ENCODE measurements around the gene TEX11.
"Not testable (repeated sequence)": the region's sequence is repeated elsewhere in the genome, so short reads cannot be mapped to it uniquely, and the experiment has no call there.

TEX11 gene

DNA sequence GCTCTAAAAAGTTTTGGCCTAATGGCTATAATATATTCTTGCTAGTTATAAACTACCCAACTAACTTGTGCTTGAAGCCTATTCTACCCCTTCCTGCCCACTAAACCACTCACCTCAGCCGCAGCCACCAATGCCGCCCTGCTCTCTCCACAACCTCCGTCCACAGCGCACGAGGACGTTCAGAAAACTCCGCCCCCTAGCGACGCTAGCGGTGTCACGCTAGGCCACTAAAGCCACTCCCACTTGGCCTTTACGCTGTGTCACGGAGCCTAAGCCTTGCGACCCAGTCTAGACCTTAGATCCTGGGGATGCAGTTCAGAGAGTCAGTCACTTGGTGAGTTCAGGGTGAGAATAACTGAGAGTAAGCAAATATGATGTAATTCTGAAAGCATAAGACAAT, at the start of gene TEX11:
Gene TEX11 (minus strand): TSS at position 171 of the 400 bp plus-strand sequence. CDS start 922 bp downstream, outside the sequence.
- Histone ChIP-seq H3K4me1 (no peaks in the 10 kb centered on the region), H3K9me3 (no peaks in the 10 kb centered on the region), H3K36me3 (replicated peaks) (no peaks in the 10 kb centered on the region), H3K4me3 (no peak within 1 kb of the TSS), H3K27me3 (ENCODE audit: low read depth) (no peaks in the 10 kb centered on the region)
- in situ Hi-C loops (cut with MboI; ENCODE audit: low sequenced_read_pairs): no loop called here
- no peak for DNase-seq (ENCODE audit: low spot score in 2 of 2)

DNA sequence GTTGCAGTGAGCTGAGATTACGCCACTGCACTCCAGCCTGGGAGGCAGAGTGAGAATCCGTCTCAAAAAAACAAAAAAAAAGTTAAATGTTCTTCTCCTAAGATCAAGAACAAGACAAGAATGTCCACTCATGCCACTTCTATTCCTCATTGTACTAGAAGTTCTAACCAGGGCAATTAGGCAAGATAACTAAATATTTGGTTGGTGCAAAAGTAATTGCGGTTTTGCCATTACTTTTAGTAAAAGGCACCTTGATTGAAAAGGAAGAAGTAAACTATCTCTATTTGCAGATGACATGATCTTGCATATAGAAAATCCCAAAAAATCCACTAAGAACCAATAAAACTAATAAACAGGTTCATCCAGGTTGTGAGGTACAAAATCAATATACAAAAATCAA, 46.4 kb upstream of the TEX11 start:
- DNase-seq (ENCODE audit: low spot score in 2 of 2): no peak
- no peaks in the 10 kb centered on the region for H3K36me3 ChIP-seq (replicated peaks)
- in situ Hi-C loops (cut with MboI; ENCODE audit: low sequenced_read_pairs): loop anchor here (10.0 kb wide), 1 partner anchor 190 kb away; no protein-coding TSS in a partner anchor
- H3K27me3 ChIP-seq (ENCODE audit: low read depth): no peaks in the 10 kb centered on the region
- H3K9me3 ChIP-seq: no peaks in the 10 kb centered on the region
- H3K4me1 ChIP-seq: peaks cover 9% of the 10 kb centered on the region
- H3K4me3 ChIP-seq: no peak overlapping the region

DNA sequence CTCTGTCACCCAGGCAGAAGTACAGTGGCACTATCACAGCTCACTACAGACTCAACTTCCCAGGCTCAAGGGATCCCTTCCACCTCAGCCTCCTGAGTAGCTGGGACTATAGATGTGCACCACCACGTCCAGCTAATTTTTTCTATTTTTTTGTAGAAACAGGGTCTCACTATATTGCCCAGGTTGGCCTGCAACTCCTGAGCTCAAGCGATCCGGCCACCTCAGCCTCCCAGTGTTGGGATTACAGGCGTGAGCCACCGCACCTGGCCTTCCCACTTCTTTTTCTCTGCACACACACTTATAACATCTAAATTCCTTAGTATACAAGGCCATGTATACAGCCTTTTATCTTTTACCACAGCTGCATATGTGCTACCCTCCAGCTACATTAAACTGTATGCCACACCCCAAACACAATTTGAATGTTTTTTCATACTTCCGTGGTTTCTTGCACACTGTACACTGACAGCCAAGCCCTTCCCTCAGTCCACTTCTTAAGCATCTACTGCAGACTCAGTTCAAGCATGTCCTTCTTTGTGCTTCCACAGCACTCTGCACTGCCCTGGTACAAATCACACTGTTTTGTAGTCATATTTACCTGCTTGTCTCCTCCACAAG, 15.9 kb upstream of the TEX11 start:
- Histone ChIP-seq H3K27me3 (ENCODE audit: low read depth) (no peaks in the 10 kb centered on the region), H3K4me1 (peaks cover 26% of the 10 kb centered on the region), H3K4me3 (no peak overlapping the region), H3K9me3 (no peaks in the 10 kb centered on the region), H3K36me3 (replicated peaks) (peaks cover 29% of the 10 kb centered on the region)
- in situ Hi-C loops (cut with MboI; ENCODE audit: low sequenced_read_pairs): no loop called here
- DNase-seq (ENCODE audit: low spot score in 2 of 2): no peak

DNA sequence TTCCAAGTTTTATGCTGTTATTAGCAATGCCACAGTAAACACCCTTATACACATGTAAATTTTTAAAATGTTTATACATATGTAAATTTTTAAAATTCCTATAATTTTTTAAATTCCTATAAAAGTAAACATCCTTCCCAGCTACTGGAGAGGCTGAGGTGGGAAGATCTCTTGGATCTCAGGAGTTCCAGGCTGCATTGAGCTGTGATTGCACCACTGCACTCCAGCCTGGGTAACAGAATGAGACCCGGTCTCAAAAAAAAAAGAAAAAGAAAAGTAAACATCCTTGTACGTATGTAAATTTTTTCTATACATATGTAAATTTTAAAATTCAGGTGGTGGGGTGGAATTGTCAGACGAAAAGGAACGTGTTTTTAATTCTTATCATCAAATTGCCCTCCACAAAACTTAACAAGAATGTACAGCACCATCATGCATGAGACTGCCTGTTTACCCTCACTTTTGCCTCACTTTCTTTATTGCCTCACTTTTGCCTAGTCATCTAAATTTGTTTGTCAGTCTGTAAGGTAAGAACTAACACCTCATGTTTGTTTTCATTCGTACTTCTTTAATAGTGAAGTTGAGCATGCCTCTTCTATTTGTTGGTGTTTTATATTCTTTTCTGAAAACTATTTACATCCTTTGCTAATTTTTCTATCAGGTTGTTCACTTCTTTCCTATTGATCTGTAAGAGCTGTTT, 14.4 kb upstream of the TEX11 start:
- in situ Hi-C loops (cut with MboI; ENCODE audit: low sequenced_read_pairs): no loop called here
- peak; percentile 62 to 83 for DNase-seq (ENCODE audit: low spot score in 2 of 2)

DNA sequence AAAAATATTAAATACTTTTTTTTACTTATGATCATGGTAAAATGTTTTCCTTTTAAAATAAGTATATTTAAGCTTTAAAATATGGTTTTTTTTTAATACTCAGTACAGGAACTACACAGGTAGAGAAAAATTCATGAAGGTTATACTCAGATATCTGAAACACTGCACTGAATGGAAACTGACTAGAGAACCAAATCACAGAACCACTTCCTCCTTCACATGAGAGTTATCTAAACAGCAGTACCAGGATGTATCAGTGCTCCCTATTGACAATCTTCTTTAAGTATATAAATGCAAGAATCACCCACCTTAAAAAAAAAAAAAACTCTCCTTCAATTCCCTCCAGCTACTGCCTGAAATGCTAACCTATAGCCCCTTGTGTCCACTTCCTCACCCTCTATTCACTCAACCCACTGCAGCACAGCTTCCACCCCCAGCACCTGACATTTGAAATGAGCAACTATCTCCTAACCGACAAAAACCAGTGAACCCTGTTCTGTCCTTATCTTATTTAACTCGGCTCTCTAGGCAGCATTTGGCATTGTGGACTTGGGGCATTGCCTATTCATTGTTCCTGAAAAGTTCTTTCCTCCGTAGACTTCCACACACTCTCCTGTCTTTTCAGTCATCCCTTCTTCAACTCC, 13.3 kb upstream of the TEX11 start:
- peak in 1 of 2 experiments; percentile 30 for DNase-seq (ENCODE audit: low spot score in 2 of 2)
- no peak overlapping the region for H3K4me3 ChIP-seq
- H3K27me3 ChIP-seq (ENCODE audit: low read depth): no peaks in the 10 kb centered on the region
- H3K36me3 ChIP-seq (replicated peaks): peaks cover 12% of the 10 kb centered on the region
- no peaks in the 10 kb centered on the region for H3K9me3 ChIP-seq
- peaks cover 26% of the 10 kb centered on the region for H3K4me1 ChIP-seq
- in situ Hi-C loops (cut with MboI; ENCODE audit: low sequenced_read_pairs): no loop called here

More for the DNA sequence above, 14.4 kb upstream of the TEX11 start:
- H3K27me3 ChIP-seq (ENCODE audit: low read depth): no peaks in the 10 kb centered on the region
- peaks cover 22% of the 10 kb centered on the region for H3K36me3 ChIP-seq (replicated peaks)
- peaks cover 26% of the 10 kb centered on the region for H3K4me1 ChIP-seq
- H3K9me3 ChIP-seq: no peaks in the 10 kb centered on the region
- no peak overlapping the region for H3K4me3 ChIP-seq

DNA sequence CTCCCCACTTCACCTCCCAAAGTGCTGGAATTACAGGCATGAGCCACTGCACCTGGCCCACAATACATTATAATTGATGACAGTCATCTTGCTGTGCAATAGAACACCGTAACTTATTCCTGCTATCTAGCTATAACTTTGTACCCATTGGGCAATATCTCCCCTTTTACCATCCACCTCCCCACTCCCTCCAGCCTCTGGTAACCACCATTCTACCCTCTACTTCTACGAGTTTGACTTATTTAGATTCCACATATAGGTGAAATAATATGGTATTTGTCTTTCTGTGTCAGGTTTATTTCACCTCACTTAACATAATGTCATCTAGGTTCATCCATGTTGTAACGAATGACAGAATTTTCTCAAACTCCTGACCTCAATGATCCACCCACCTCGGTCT, 8.2 kb upstream of the TEX11 start:
- Histone ChIP-seq H3K4me3 (no peak overlapping the region), H3K4me1 (peaks cover 7% of the 10 kb centered on the region), H3K9me3 (no peaks in the 10 kb centered on the region), H3K27me3 (ENCODE audit: low read depth) (no peaks in the 10 kb centered on the region), H3K36me3 (replicated peaks) (no peaks in the 10 kb centered on the region)
- in situ Hi-C loops (cut with MboI; ENCODE audit: low sequenced_read_pairs): no loop called here
- no peak for DNase-seq (ENCODE audit: low spot score in 2 of 2)

DNA sequence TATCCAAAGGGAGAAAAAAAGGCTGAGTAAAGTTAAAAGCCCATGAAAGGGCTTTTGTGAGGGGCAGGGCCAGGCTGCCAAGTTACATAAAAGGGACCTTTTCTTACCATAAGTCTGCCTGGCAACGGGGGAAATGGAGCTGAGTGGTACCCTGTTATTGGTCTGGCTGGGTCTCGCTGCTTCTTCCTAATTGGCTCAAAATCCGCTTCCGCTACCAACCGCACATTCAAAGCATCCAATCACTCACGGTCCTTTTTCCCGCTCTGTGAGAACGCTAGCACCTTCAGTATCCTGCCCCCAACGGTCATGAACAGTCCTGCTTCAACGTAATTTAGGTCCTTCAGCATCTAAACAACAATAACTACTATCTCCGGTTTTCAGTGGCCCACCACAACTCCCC, 611 bp downstream of the TEX11 start:
- in situ Hi-C loops (cut with MboI; ENCODE audit: low sequenced_read_pairs): no loop called here
- H3K4me1 ChIP-seq: no peaks in the 10 kb centered on the region
- H3K9me3 ChIP-seq: no peaks in the 10 kb centered on the region
- H3K4me3 ChIP-seq: no peak overlapping the region
- DNase-seq (ENCODE audit: low spot score in 2 of 2): no peak
- H3K27me3 ChIP-seq (ENCODE audit: low read depth): no peaks in the 10 kb centered on the region
- H3K36me3 ChIP-seq (replicated peaks): no peaks in the 10 kb centered on the region

DNA sequence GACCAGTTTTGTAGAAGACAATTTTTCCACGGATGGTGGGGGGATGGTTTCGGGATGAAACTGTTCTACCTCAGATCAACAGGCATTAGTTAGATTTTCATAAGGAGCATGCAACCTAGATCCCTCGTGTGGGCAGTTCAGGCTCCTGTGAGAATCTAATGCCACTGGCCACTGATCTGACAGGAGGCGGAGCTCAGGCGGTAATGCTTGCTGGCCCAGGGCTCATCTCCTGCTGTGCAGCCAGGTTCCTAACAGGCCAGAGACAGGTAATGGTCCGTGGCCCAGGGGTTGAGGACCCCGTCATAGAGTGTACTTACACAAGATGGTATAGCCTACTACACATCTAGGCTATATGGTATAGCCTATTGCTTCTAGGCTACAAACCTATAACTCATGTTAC, 7.0 kb downstream of the TEX11 start:
- in situ Hi-C loops (cut with MboI; ENCODE audit: low sequenced_read_pairs): no loop called here
- Histone ChIP-seq H3K27me3 (ENCODE audit: low read depth) (no peaks in the 10 kb centered on the region), H3K36me3 (replicated peaks) (no peaks in the 10 kb centered on the region), H3K4me3 (no peak overlapping the region), H3K9me3 (no peaks in the 10 kb centered on the region), H3K4me1 (no peaks in the 10 kb centered on the region)
- DNase-seq (ENCODE audit: low spot score in 2 of 2): no peak

DNA sequence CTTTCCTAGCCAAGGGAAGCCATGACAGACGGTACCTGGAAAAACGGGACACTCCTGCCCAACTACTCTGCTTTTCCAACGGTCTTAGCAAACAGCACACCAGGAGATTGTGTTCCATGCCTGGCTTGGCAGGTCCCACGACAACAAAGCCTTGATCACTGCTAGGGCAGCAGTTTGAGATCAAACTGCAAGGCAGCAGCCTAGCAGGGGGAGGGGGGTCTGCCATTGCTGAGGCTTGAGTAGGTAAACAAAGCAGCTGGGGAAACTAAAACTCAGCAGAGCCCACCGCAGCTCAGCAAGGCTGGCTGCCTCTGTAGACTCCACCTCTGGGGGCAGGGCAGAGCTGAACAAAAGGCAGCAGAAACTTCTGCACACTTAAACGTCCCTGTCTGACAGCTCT, 18.1 kb downstream of the TEX11 start:
- DNase-seq (ENCODE audit: low spot score in 2 of 2): peak in 1 of 2 experiments; percentile 22
- H3K4me3 ChIP-seq; H3K9me3 ChIP-seq; H3K36me3 ChIP-seq (replicated peaks); H3K4me1 ChIP-seq; H3K27me3 ChIP-seq (ENCODE audit: low read depth); in situ Hi-C loops (cut with MboI; ENCODE audit: low sequenced_read_pairs): not testable (repeated sequence)

DNA sequence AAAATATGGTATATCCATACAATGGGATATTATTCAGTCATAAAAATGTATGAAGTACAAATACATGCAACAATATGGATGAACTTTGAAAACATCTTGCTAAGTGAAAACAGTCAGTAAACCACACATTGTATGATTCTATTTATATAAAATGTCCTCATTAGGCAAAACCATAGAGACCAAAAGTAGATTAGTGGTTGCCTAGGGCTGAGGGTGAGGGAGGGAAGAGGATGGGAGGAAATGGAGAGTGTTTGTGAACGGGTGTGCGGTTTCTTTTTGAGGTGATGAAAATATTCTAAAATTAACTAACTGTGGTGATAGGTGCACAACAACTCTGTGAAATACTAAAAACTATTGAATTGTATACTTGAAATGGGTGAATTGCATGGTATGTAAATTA, 29.6 kb downstream of the TEX11 start:
- DNase-seq (ENCODE audit: low spot score in 2 of 2): no peak
- H3K27me3 ChIP-seq (ENCODE audit: low read depth): no peaks in the 10 kb centered on the region
- peaks cover 9% of the 10 kb centered on the region for H3K4me1 ChIP-seq
- no peaks in the 10 kb centered on the region for H3K9me3 ChIP-seq
- no peaks in the 10 kb centered on the region for H3K36me3 ChIP-seq (replicated peaks)
- in situ Hi-C loops (cut with MboI; ENCODE audit: low sequenced_read_pairs): no loop called here
- H3K4me3 ChIP-seq: no peak overlapping the region

DNA sequence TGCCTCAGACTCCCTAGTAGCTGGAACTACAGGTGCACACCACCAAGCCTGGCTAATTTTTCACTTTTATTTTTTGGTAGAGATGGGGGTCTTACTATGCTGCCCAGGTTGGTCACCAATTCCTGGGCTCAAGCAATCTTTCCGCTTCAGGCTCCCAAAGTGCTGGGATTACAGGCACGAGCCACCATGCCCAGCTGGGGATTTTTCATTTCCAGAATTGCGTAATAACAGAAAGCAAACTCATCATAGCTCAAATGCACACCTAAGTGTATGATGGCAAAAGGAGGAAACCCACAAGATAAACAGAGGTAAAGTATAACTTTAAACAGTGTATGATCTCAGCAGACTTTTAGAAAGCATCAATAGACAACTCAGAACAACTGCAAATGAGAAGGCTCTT, 56.2 kb downstream of the TEX11 start:
- no peaks in the 10 kb centered on the region for H3K27me3 ChIP-seq (ENCODE audit: low read depth)
- no peaks in the 10 kb centered on the region for H3K36me3 ChIP-seq (replicated peaks)
- H3K4me3 ChIP-seq: no peak overlapping the region
- DNase-seq (ENCODE audit: low spot score in 2 of 2): no peak
- in situ Hi-C loops (cut with MboI; ENCODE audit: low sequenced_read_pairs): no loop called here
- H3K9me3 ChIP-seq: peaks cover 3% of the 10 kb centered on the region; the same call in 1 of the 2 replicates
- no peaks in the 10 kb centered on the region for H3K4me1 ChIP-seq

DNA sequence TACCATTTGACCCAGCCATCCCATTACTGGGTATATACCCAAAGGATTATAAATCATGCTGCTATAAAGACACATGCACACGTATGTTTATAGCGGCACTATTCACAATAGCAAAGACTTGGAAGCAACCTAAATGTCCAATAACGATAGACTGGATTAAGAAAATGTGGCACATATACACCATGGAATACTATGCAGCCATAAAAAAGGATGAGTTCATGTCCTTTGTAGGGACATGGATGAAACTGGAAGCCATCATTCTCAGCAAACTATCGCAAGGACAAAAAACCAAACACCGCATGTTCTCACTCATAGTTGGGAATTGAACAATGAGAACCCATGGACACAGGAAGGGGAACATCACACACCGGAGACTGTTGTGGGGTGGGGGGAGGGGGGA, 64.4 kb downstream of the TEX11 start:
- not testable (repeated sequence) for DNase-seq (ENCODE audit: low spot score in 2 of 2)

DNA sequence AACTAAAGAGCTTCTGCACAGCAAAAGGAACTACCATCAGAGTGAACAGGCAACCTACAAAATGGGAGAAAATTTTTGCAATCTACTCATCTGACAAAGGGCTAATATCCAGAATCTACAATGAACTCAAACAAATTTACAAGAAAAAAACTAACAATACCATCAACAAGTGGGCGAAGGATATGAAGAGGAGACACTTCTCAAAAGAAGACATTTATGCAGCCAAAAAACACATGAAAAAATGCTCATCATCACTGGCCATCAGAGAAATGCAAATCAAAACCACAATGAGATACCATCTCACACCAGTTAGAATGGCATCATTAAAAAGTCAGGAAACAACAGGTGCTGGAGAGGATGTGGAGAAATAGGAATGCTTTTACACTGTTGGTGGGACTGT, 64.9 kb downstream of the TEX11 start:
- DNase-seq (ENCODE audit: low spot score in 2 of 2); H3K27me3 ChIP-seq (ENCODE audit: low read depth); in situ Hi-C loops (cut with MboI; ENCODE audit: low sequenced_read_pairs); H3K4me1 ChIP-seq; H3K36me3 ChIP-seq (replicated peaks); H3K9me3 ChIP-seq; H3K4me3 ChIP-seq: not testable (repeated sequence)

More for the DNA sequence above, 64.4 kb downstream of the TEX11 start:
- in situ Hi-C loops (cut with MboI; ENCODE audit: low sequenced_read_pairs); H3K4me3 ChIP-seq; H3K9me3 ChIP-seq; H3K27me3 ChIP-seq (ENCODE audit: low read depth); H3K36me3 ChIP-seq (replicated peaks); H3K4me1 ChIP-seq: not testable (repeated sequence)

DNA sequence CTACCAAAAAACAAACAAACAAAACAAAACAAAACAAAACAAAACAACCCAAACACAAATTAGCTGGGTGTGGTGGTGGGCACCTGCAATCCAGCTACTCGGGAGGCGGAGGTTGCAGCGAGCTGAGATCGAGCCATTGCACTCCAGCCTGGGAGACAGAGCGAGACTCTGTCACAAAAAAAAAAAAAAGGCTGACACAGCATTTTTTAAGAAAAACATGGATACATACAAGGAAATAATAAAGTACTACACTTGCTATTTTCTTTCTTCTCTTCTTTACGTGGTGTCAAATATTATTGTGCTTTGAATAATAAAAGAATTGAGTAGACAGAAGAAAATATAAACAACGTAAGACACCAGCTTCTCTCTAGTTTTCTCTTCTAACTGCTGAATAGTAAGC, 73.9 kb downstream of the TEX11 start:
- H3K4me1 ChIP-seq: peaks cover 4% of the 10 kb centered on the region
- no peak overlapping the region for H3K4me3 ChIP-seq
- H3K9me3 ChIP-seq: no peaks in the 10 kb centered on the region
- H3K36me3 ChIP-seq (replicated peaks): no peaks in the 10 kb centered on the region
- in situ Hi-C loops (cut with MboI; ENCODE audit: low sequenced_read_pairs): no loop called here
- no peaks in the 10 kb centered on the region for H3K27me3 ChIP-seq (ENCODE audit: low read depth)
- DNase-seq (ENCODE audit: low spot score in 2 of 2): no peak
